Smooth muscle cell (in vitro differentiated cells): Measurements from ENCODE around the gene VPS8. TPM values are rescaled to one million over a fixed set of nuclear protein-coding genes. Genes with fewer than 3 reads are reported as not detected.
A peak's percentile ranks its signal among the peaks of the same experiment; 100 is the strongest.

Experiments
- DNase-seq: peaks from one replicate; lab custom pipeline; 2025; ENCODE audit not compliant: unreplicated experiment; lab: John Stamatoyannopoulos, UW
- H2AFZ ChIP-seq: fragments of 200-600 bp; sonication (generic); 2 replicates; pipeline ENCODE4 v1.6.0; 2016; ENCODE audit warnings: antibody characterized with exemption, low read depth, mild to moderate bottlenecking
- H3F3A ChIP-seq: fragments of 200-600 bp; sonication (generic); 2 replicates; pipeline ENCODE4 v1.6.0; 2017; ENCODE audit warnings: antibody characterized with exemption, low read depth
- H3K27ac ChIP-seq: fragments of 200-600 bp; sonication (generic); 2 replicates; pipeline ENCODE4 v1.5.1; 2016; ENCODE audit warnings: low read depth, mild to moderate bottlenecking
- H3K27me3 ChIP-seq: fragments of 200-600 bp; sonication (generic); 2 replicates; pipeline ENCODE4 v1.6.1; 2016; ENCODE audit warnings: low read depth, mild to moderate bottlenecking
- H3K36me3 ChIP-seq: fragments of 200-600 bp; sonication (generic); 2 replicates; pipeline ENCODE4 v1.5.1; 2016; ENCODE audit warnings: low read depth
- H3K4me1 ChIP-seq: fragments of 200-600 bp; sonication (generic); 2 replicates; pipeline ENCODE4 v1.5.1; 2016; ENCODE audit warnings: low read depth
- H3K4me2 ChIP-seq: fragments of 200-600 bp; sonication (generic); 2 replicates; pipeline ENCODE4 v1.6.0; 2016; ENCODE audit warnings: mild to moderate bottlenecking
- H3K4me3 ChIP-seq: fragments of 200-600 bp; sonication (generic); 2 replicates; pipeline ENCODE4 v1.5.1; 2016; ENCODE audit warnings: mild to moderate bottlenecking
- H3K79me2 ChIP-seq: fragments of 200-600 bp; sonication (generic); 2 replicates; pipeline ENCODE4 v1.6.0; 2016; ENCODE audit warnings: low read depth, mild to moderate bottlenecking
- H3K9ac ChIP-seq: fragments of 200-600 bp; sonication (generic); 2 replicates; pipeline ENCODE4 v1.6.0; 2016; ENCODE audit warnings: low read depth
- H3K9me3 ChIP-seq: fragments of 200-600 bp; sonication (generic); replicated peaks from 2 replicates; pipeline ENCODE4 v1.5.1; 2016; ENCODE audit warnings: low read depth
- H4K20me1 ChIP-seq: fragments of 200-600 bp; sonication (generic); 2 replicates; pipeline ENCODE4 v1.6.0; 2016; ENCODE audit warnings: low read depth
- WGBS: methylation state at CpG from one replicate; pipeline ENCODE4 v1.1.7; 2016; ENCODE audit warnings: low lambda C conversion rate; 5-methylcytosine and 5-hydroxymethylcytosine counted together
- polyA plus RNA-seq: library from polyadenylated mRNA; unstranded; fragments of >200 nt; fragmentation: Nextera tagmentation; extraction: Ambion mirVana; gene quantifications from 2 replicates; pipeline ENCODE4 v1.2.1, GENCODE V29; 2016
- total RNA-seq: library from RNA; depleted of rRNA; stranded (reverse); fragments of >200 nt; gene quantifications from 2 replicates; pipeline ENCODE4 v1.2.3, GENCODE V29; 2014
- TF ChIP-seq, protein P1 (sequence below): fragments of 200-600 bp; sonication (generic); IDR thresholded peaks from 2 replicates; pipeline ENCODE4 v1.5.1; 2017; ENCODE audit warnings: borderline replicate concordance, mild to moderate bottlenecking, antibody characterized with exemption; ENCODE audit not compliant: insufficient read depth, poor library complexity, severe bottlenecking

The VPS8 gene
- total and polyA plus RNA-seq, 2 experiments from 2014 or later: 16.1 to 53.9 TPM

DNA sequence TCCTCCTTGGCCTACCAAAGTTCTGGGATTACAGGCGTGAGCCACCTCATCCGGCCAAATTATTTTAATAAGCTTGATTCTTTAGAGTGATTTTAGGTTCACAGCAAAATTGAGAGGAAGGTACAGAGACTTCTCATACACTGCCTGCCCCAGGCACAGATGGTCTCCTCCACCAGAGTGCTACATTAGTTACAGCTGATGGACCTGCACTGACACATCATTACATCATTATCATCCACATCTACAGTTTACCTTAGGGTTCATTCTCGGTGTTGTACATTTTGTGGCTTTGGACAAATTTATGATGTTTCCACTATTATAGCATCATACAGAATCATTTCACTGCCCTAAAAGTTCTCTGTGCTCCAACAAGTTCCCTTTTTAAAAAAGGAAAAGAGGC, 4.4 kb upstream of the VPS8 start:
- no peak overlapping the region for H3K9ac ChIP-seq
- no peaks in the 10 kb centered on the region for H3K79me2 ChIP-seq
- no peak overlapping the region for H3K4me2 ChIP-seq
- H3K4me3 ChIP-seq: no peak overlapping the region
- 94% methylated on average over 3 of the region's 3 CpGs for WGBS
- H3K27me3 ChIP-seq: no peaks in the 10 kb centered on the region
- H3K36me3 ChIP-seq: no peaks in the 10 kb centered on the region
- no peaks in the 10 kb centered on the region for H3F3A ChIP-seq
- DNase-seq: no peak
- H3K4me1 ChIP-seq: no peaks in the 10 kb centered on the region
- TF ChIP-seq, protein P1, sequence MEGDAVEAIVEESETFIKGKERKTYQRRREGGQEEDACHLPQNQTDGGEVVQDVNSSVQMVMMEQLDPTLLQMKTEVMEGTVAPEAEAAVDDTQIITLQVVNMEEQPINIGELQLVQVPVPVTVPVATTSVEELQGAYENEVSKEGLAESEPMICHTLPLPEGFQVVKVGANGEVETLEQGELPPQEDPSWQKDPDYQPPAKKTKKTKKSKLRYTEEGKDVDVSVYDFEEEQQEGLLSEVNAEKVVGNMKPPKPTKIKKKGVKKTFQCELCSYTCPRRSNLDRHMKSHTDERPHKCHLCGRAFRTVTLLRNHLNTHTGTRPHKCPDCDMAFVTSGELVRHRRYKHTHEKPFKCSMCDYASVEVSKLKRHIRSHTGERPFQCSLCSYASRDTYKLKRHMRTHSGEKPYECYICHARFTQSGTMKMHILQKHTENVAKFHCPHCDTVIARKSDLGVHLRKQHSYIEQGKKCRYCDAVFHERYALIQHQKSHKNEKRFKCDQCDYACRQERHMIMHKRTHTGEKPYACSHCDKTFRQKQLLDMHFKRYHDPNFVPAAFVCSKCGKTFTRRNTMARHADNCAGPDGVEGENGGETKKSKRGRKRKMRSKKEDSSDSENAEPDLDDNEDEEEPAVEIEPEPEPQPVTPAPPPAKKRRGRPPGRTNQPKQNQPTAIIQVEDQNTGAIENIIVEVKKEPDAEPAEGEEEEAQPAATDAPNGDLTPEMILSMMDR: no peak
- H2AFZ ChIP-seq: no peak overlapping the region
- H3K27ac ChIP-seq: no peak overlapping the region
- H4K20me1 ChIP-seq: no peaks in the 10 kb centered on the region
- no peaks in the 10 kb centered on the region for H3K9me3 ChIP-seq

DNA sequence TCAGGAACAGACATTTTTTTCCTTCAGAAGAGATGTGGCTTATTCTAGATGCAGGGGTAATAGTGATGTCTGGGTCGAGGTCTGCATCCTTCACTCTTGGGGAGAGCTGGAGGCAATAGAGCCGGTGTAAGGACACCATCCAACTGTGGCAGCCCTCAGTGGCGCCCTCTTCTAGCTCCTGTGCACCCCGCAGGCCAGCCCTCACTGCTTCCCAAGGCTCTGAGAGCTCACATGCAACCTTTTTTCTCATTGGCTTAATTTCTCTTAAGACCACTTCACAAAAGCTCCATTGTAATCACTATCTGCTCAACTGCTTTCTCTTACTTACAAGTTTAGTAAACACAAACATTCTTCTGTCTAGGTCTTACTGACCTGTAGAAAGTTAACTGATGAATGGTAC, 3.9 kb upstream of the VPS8 start:
- H3K4me2 ChIP-seq: no peak overlapping the region
- no peak overlapping the region for H3K9ac ChIP-seq
- peaks cover 3% of the 10 kb centered on the region for H3K79me2 ChIP-seq
- H3K36me3 ChIP-seq: no peaks in the 10 kb centered on the region
- no peak overlapping the region for H3K27ac ChIP-seq
- TF ChIP-seq, protein P1: no peak
- H4K20me1 ChIP-seq: no peaks in the 10 kb centered on the region
- H3K4me1 ChIP-seq: no peaks in the 10 kb centered on the region
- no peaks in the 10 kb centered on the region for H3K27me3 ChIP-seq
- no peaks in the 10 kb centered on the region for H3F3A ChIP-seq
- H2AFZ ChIP-seq: no peak overlapping the region
- H3K9me3 ChIP-seq: no peaks in the 10 kb centered on the region
- WGBS: 46% methylated on average over 4 of the region's 4 CpGs
- DNase-seq: no peak
- H3K4me3 ChIP-seq: no peak overlapping the region

DNA sequence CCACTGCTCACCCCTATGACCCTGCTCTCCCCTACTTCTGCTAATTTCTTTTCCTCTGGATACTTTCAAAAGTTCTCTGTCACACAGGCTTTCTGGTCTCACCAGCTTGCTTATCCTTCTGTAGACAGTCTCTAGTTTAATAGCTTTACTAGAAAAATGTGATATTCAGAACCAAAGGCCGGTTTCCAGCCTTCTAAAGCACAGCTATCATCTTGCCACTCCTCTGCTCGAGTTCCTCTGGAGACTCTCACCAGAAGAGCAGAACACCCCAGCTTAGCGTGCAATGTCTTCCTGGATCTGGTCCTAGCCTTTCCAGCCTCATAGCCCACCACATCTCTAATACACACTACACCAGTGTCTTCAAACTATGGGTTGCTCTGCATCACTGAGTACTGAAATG, 1.8 kb upstream of the VPS8 start:
- Histone ChIP-seq H3K4me2 (no peak overlapping the region), H3K36me3 (no peaks in the 10 kb centered on the region), H3K79me2 (peaks cover 13% of the 10 kb centered on the region), H3F3A (peaks cover 4% of the 10 kb centered on the region), H3K4me1 (peaks cover 6% of the 10 kb centered on the region), H3K27me3 (no peaks in the 10 kb centered on the region), H2AFZ (peak overlapping the region; percentile 13), H3K9me3 (no peaks in the 10 kb centered on the region), H3K27ac (no peak overlapping the region), H3K9ac (no peak overlapping the region), H3K4me3 (no peak overlapping the region), H4K20me1 (peaks cover 3% of the 10 kb centered on the region)
- TF ChIP-seq, protein P1: no peak
- 67% methylated on average over 3 of the region's 3 CpGs for WGBS
- no peak for DNase-seq

DNA sequence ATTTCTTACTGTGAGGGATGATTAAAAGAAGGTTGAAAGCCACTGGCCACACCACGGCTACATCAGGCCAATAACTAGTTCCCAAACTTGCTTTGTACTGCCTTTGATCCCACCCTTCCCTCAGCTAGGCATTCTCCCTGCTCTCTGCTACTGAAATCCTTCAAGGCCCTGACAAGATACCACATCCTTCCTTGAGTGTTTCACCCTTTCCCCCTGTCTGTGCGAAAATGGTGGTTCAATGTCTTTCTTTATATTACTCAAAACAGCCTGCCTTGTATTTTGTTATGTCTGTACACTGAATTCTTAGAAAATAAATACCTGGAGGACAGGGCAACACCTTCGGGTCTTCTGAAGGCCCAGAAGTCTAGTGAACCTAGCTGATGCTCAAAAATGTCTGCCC, 932 bp upstream of the VPS8 start:
- Histone ChIP-seq H3K27ac (no peak overlapping the region), H3K4me1 (peaks cover 6% of the 10 kb centered on the region), H4K20me1 (peaks cover 3% of the 10 kb centered on the region), H3K79me2 (peaks cover 18% of the 10 kb centered on the region), H2AFZ (peak overlapping the region; percentile 91), H3K4me3 (no peak overlapping the region), H3K9me3 (no peaks in the 10 kb centered on the region), H3K27me3 (no peaks in the 10 kb centered on the region), H3K36me3 (no peaks in the 10 kb centered on the region), H3F3A (peaks cover 4% of the 10 kb centered on the region), H3K9ac (no peak overlapping the region), H3K4me2 (no peak overlapping the region)
- DNase-seq: no peak
- TF ChIP-seq, protein P1: no peak
- WGBS: 88% methylated on average over 3 of the region's 3 CpGs
